Right lobe of liver (tissue), 4 donors: Measurements from ENCODE around the gene GLB1L2.

Experiments
- POLR2A ChIP-seq: fragments of 450-650 bp; IDR thresholded peaks from one replicate; pipeline ENCODE4 v1.6.1; 2017; ENCODE audit warnings: antibody characterized with exemption, mild to moderate bottlenecking
- TF ChIP-seq, protein P1 (sequence below), 4 donors: fragments of 200-600 bp in 3 of 4; fragments of 450-650 bp in 1 of 4; IDR thresholded peaks; one replicate each; pipeline versions ENCODE4 v1.5.1 to v1.8.0; 2016 to 2022; ENCODE audit warnings: antibody characterized with exemption in 4 of 4, mild to moderate bottlenecking in 2 of 4
- donor health status: DM: no; HTN: no; CAD: no.
- donor health status: DM: no; HTN: no; CAD: no.
- donor health status: DM: no; HTN: yes; CAD: no.

DNA sequence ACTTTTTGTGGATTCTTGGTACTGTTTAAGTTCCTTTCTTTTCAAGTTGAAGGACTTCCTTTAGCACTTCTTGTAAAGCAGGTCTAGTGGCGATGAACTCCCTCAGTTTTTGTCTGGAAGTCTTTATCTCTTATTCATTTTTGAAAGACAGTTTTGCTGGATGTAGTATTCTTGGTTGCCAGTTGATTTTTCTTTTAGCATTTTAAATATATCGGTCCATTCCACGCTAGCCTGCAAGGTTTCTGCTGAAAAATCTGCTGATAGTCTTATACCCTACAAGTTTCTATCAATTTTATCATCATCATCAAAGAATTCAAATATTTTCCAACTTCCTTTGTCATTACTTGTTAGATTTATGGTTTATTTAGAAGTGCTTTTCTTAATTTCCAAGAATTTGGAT is 14.7 kb upstream of the GLB1L2 start:
- TF ChIP-seq, protein P1, sequence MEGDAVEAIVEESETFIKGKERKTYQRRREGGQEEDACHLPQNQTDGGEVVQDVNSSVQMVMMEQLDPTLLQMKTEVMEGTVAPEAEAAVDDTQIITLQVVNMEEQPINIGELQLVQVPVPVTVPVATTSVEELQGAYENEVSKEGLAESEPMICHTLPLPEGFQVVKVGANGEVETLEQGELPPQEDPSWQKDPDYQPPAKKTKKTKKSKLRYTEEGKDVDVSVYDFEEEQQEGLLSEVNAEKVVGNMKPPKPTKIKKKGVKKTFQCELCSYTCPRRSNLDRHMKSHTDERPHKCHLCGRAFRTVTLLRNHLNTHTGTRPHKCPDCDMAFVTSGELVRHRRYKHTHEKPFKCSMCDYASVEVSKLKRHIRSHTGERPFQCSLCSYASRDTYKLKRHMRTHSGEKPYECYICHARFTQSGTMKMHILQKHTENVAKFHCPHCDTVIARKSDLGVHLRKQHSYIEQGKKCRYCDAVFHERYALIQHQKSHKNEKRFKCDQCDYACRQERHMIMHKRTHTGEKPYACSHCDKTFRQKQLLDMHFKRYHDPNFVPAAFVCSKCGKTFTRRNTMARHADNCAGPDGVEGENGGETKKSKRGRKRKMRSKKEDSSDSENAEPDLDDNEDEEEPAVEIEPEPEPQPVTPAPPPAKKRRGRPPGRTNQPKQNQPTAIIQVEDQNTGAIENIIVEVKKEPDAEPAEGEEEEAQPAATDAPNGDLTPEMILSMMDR (IDR thresholded peaks at IDR 0.05) = no peak
- TF ChIP-seq POLR2A = no peak
